Neural cell (in vitro differentiated cells): ENCODE measurements around the gene CNKSR2. TPM values are rescaled to one million over a fixed set of nuclear protein-coding genes. Genes with fewer than 3 reads are reported as not detected.

Source experiments
- H2AFZ ChIP-seq: fragments of 200-600, 300-800 bp; sonication (generic), shearing (Covaris generic); 2 replicates; pipeline ENCODE4 v1.6.0; 2014; ENCODE audit warnings: low read depth, mild to moderate bottlenecking, antibody characterized with exemption, low read length, moderate library complexity
- H3F3A ChIP-seq: fragments of 200-600 bp; shearing (Covaris generic); 2 replicates; pipeline ENCODE4 v1.6.1; 2016; ENCODE audit warnings: mild to moderate bottlenecking, moderate library complexity, mixed read lengths, antibody characterized with exemption, low read length; ENCODE audit not compliant: insufficient read depth, poor library complexity, severe bottlenecking
- H3K27ac ChIP-seq: fragments of 200-600, 300-800 bp; sonication (generic), shearing (Covaris generic); 2 replicates; pipeline ENCODE4 v1.5.1; 2014; ENCODE audit warnings: mild to moderate bottlenecking, low read length, moderate library complexity
- H3K27me3 ChIP-seq: fragments of 300-800, 200-600 bp; sonication (generic), shearing (Covaris generic); 2 replicates; pipeline ENCODE4 v1.6.0; 2014; ENCODE audit warnings: mild to moderate bottlenecking, low read depth, low read length, moderate library complexity; ENCODE audit not compliant: insufficient read depth
- H3K36me3 ChIP-seq: fragments of 300-800, 200-600 bp; sonication (generic), shearing (Covaris generic); 2 replicates; pipeline ENCODE4 v1.5.1; 2014; ENCODE audit warnings: mild to moderate bottlenecking, antibody characterized with exemption, low read length, moderate library complexity; ENCODE audit not compliant: insufficient read depth
- H3K4me2 ChIP-seq: fragments of 300-800, 200-600 bp; sonication (generic), shearing (Covaris generic); 2 replicates; pipeline ENCODE4 v1.6.0; 2014; ENCODE audit warnings: mild to moderate bottlenecking, low read length
- H3K4me3 ChIP-seq: fragments of 300-800, 200-600 bp; sonication (generic), shearing (Covaris generic); 2 replicates; pipeline ENCODE4 v1.5.1; 2014; ENCODE audit warnings: mild to moderate bottlenecking, low read length, moderate library complexity
- H3K79me2 ChIP-seq: fragments of 200-600 bp; shearing (Covaris generic); replicated peaks from 2 replicates; pipeline ENCODE4 v1.6.0; 2014; ENCODE audit warnings: mild to moderate bottlenecking, low read length, moderate library complexity; ENCODE audit not compliant: insufficient read depth
- H3K9ac ChIP-seq: fragments of 300-800, 200-600 bp; sonication (generic), shearing (Covaris generic); 2 replicates; pipeline ENCODE4 v1.6.1; 2016; ENCODE audit warnings: mild to moderate bottlenecking, low read length, mixed read lengths
- H3K9me2 ChIP-seq: fragments of 200-600 bp; shearing (Covaris generic); 2 replicates; pipeline ENCODE4 v1.6.1; 2016; ENCODE audit warnings: mild to moderate bottlenecking, low read length, mixed read lengths; ENCODE audit not compliant: insufficient read depth
- H3K9me3 ChIP-seq: fragments of 200-600, 300-800 bp; sonication (generic), shearing (Covaris generic); 2 replicates; pipeline ENCODE4 v1.6.1; 2016; ENCODE audit warnings: mild to moderate bottlenecking, mixed run types, low read length, moderate library complexity, mixed read lengths
- H4K20me1 ChIP-seq: fragments of 200-600 bp; shearing (Covaris generic); 2 replicates; pipeline ENCODE4 v1.6.1; 2016; ENCODE audit warnings: mild to moderate bottlenecking, mixed run types; ENCODE audit not compliant: insufficient read depth
- EP300 ChIP-seq: fragments of 450-650 bp; conservative IDR thresholded peaks from 2 replicates; pipeline ENCODE4 v1.6.1; 2014; ENCODE audit warnings: antibody characterized with exemption, mild to moderate bottlenecking, moderate library complexity; ENCODE audit not compliant: poor library complexity, severe bottlenecking
- EZH2 ChIP-seq: fragments of 200-600, 300-800 bp; shearing (Covaris generic), sonication (generic); IDR thresholded peaks from 2 replicates; pipeline ENCODE4 v1.6.1; 2014; ENCODE audit warnings: antibody characterized with exemption, low read length, borderline replicate concordance, mild to moderate bottlenecking; ENCODE audit not compliant: insufficient read depth, poor library complexity, severe bottlenecking
- MXI1 ChIP-seq: fragments of 450-650 bp; conservative IDR thresholded peaks from 2 replicates; pipeline ENCODE4 v1.6.1; 2014; ENCODE audit warnings: antibody characterized with exemption, mild to moderate bottlenecking; ENCODE audit not compliant: poor library complexity, severe bottlenecking
- POLR2AphosphoS5 ChIP-seq: IDR thresholded peaks from 2 replicates; pipeline ENCODE4 v1.6.1; 2012
- RAD21 ChIP-seq: fragments of 450-650 bp; conservative IDR thresholded peaks from 2 replicates; pipeline ENCODE4 v1.6.1; 2014; ENCODE audit warnings: antibody characterized with exemption, mild to moderate bottlenecking, moderate library complexity
- SMC3 ChIP-seq: fragments of 450-650 bp; conservative IDR thresholded peaks from 2 replicates; pipeline ENCODE4 v1.6.1; 2014; ENCODE audit warnings: antibody characterized with exemption, mild to moderate bottlenecking, moderate library complexity; ENCODE audit not compliant: poor library complexity
- TAF1 ChIP-seq: IDR thresholded peaks from 2 replicates; pipeline ENCODE4 v1.6.1; 2012; ENCODE audit warnings: low read depth
- polyA plus RNA-seq: library from polyadenylated mRNA; depleted of rRNA; stranded (reverse); fragments of >200 nt; gene quantifications from 2 replicates; pipeline ENCODE4 v1.2.3, GENCODE V29; 2014
- TF ChIP-seq, protein P1 (sequence below): fragments of 450-650 bp; IDR thresholded peaks from 2 replicates; pipeline ENCODE4 v1.5.1; 2014; ENCODE audit warnings: antibody characterized with exemption, mild to moderate bottlenecking, moderate library complexity; ENCODE audit not compliant: poor library complexity, severe bottlenecking
- TF ChIP-seq, protein P2 (sequence below): IDR thresholded peaks from 2 replicates; pipeline ENCODE4 v1.6.1; 2012; ENCODE audit warnings: borderline replicate concordance

CNKSR2 gene
- polyA plus RNA-seq, 1 donor from 2014 or later, result 31.1 TPM

DNA sequence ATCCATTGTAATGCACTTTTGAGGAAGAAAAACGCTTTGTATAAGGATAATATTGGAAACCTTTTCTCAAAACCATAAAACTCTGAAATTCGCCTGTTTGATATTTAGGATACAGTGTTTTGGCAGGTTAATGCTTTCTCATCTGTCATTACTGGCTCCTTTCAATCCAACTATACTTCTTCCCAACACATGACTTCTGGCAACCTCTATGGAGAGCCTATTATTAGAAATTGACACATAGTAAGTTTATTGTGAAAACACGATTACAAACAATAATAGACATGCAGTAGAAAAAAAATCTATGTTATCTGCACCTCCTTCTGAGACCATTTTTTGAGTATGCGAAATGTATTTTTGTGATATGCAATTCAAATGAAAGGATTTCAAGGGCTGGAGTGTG, 288.5 kb downstream of the CNKSR2 start:
- Histone ChIP-seq H3K4me2 (no peak overlapping the region), H2AFZ (no peak overlapping the region), H3F3A (no peaks in the 10 kb centered on the region), H3K9me3 (no peaks in the 10 kb centered on the region), H3K79me2 (no peaks in the 10 kb centered on the region), H3K27ac (no peak overlapping the region), H3K9me2 (no peaks in the 10 kb centered on the region), H3K36me3 (no peaks in the 10 kb centered on the region), H3K4me3 (no peak overlapping the region), H3K9ac (no peak overlapping the region), H3K27me3 (no peaks in the 10 kb centered on the region), H4K20me1 (no peaks in the 10 kb centered on the region)
- TF ChIP-seq SMC3 (no peak), RAD21 (no peak), EP300 (no peak), TAF1 (no peak), POLR2AphosphoS5 (no peak), EZH2 (no peak), MXI1 (no peak)
- TF ChIP-seq, protein P1, sequence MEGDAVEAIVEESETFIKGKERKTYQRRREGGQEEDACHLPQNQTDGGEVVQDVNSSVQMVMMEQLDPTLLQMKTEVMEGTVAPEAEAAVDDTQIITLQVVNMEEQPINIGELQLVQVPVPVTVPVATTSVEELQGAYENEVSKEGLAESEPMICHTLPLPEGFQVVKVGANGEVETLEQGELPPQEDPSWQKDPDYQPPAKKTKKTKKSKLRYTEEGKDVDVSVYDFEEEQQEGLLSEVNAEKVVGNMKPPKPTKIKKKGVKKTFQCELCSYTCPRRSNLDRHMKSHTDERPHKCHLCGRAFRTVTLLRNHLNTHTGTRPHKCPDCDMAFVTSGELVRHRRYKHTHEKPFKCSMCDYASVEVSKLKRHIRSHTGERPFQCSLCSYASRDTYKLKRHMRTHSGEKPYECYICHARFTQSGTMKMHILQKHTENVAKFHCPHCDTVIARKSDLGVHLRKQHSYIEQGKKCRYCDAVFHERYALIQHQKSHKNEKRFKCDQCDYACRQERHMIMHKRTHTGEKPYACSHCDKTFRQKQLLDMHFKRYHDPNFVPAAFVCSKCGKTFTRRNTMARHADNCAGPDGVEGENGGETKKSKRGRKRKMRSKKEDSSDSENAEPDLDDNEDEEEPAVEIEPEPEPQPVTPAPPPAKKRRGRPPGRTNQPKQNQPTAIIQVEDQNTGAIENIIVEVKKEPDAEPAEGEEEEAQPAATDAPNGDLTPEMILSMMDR, result no peak
- TF ChIP-seq, protein P2, sequence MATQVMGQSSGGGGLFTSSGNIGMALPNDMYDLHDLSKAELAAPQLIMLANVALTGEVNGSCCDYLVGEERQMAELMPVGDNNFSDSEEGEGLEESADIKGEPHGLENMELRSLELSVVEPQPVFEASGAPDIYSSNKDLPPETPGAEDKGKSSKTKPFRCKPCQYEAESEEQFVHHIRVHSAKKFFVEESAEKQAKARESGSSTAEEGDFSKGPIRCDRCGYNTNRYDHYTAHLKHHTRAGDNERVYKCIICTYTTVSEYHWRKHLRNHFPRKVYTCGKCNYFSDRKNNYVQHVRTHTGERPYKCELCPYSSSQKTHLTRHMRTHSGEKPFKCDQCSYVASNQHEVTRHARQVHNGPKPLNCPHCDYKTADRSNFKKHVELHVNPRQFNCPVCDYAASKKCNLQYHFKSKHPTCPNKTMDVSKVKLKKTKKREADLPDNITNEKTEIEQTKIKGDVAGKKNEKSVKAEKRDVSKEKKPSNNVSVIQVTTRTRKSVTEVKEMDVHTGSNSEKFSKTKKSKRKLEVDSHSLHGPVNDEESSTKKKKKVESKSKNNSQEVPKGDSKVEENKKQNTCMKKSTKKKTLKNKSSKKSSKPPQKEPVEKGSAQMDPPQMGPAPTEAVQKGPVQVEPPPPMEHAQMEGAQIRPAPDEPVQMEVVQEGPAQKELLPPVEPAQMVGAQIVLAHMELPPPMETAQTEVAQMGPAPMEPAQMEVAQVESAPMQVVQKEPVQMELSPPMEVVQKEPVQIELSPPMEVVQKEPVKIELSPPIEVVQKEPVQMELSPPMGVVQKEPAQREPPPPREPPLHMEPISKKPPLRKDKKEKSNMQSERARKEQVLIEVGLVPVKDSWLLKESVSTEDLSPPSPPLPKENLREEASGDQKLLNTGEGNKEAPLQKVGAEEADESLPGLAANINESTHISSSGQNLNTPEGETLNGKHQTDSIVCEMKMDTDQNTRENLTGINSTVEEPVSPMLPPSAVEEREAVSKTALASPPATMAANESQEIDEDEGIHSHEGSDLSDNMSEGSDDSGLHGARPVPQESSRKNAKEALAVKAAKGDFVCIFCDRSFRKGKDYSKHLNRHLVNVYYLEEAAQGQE, result no peak

DNA sequence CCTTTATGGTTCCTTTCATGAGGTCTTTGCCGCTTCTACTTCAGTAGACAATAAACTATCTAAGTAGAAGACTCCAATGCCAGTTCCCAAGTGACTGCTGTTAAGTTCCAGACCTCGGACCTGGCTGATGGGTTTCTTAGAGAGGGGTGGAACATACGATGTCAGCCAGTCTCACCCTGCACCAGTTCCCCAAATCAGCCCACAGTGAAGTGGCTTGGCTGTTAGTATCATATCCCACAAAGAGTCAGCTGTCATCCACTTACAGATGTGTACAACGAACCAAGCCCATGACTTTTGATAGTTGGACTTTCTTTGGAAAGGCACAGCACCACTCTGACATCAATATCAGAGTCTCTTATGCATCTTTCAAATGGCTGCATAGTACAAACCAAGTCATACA, 292.0 kb downstream of the CNKSR2 start:
- no peaks in the 10 kb centered on the region for H3K36me3 ChIP-seq
- TF ChIP-seq EP300 (no peak), MXI1 (no peak), EZH2 (no peak), TAF1 (no peak), RAD21 (no peak)
- TF ChIP-seq, protein P2, result no peak
- no peak overlapping the region for H2AFZ ChIP-seq
- H3F3A ChIP-seq, result no peaks in the 10 kb centered on the region
- no peaks in the 10 kb centered on the region for H3K27me3 ChIP-seq
- H3K9me3 ChIP-seq, result no peaks in the 10 kb centered on the region
- no peaks in the 10 kb centered on the region for H3K9me2 ChIP-seq
- H3K79me2 ChIP-seq, result no peaks in the 10 kb centered on the region
- no peak overlapping the region for H3K4me2 ChIP-seq
- no peak overlapping the region for H3K9ac ChIP-seq
- no peak overlapping the region for H3K27ac ChIP-seq
- no peak overlapping the region for H3K4me3 ChIP-seq
- no peaks in the 10 kb centered on the region for H4K20me1 ChIP-seq
